Measurements from ENCODE around the gene RTF2. TPM values are rescaled to one million over a fixed set of nuclear protein-coding genes. Genes with fewer than 3 reads are reported as not detected.
"Not testable (repeated sequence)": the region's sequence is repeated elsewhere in the genome, so short reads cannot be mapped to it uniquely, and the experiment has no call there.

RTF2 gene
- total RNA-seq, 1 experiment from 2014 or later = 99.1 TPM

- no peak for DNase-seq (ENCODE audit: low spot score)
Measured at GRCh38 chr20:56527521-56527920, 59.1 kb downstream of the RTF2 start.

GRCh38 chr20:56532946-56533345 is 64.5 kb downstream of the RTF2 start, which contains the start of gene FAM209B:
TSS of gene FAM209B (plus strand) at chr20:56533246. CDS start at chr20:56533342, 96 bp downstream.
- CTCF ChIA-PET; POLR2A ChIA-PET (ENCODE audit: low non-redundant PET); DNase-seq (ENCODE audit: low spot score): not testable (repeated sequence)

More at GRCh38 chr20:56527521-56527920, 59.1 kb downstream of the RTF2 start:
- Histone ChIP-seq H3K4me1 (ENCODE audit: insufficient read depth, low read length, poor library complexity, severe bottlenecking) (no peaks in the 10 kb centered on the region), H3K4me3 (ENCODE audit: low read depth, low read length, poor library complexity, severe bottlenecking) (no peak overlapping the region), H3K36me3 (ENCODE audit: insufficient read depth, low read length, poor library complexity, severe bottlenecking) (no peaks in the 10 kb centered on the region), H3K9me3 (ENCODE audit: low read depth, low read length, poor library complexity, severe bottlenecking) (no peaks in the 10 kb centered on the region), H3K27ac (ENCODE audit: low read depth, low read length, poor library complexity, severe bottlenecking) (no peak overlapping the region), H3K27me3 (replicated peaks; ENCODE audit: insufficient read depth, low read depth, low read length, poor library complexity) (no peaks in the 10 kb centered on the region)
- ChIA-PET POLR2A (ENCODE audit: low non-redundant PET) (no interaction called here), CTCF (no interaction called here)
- BruUV-seq (replicated peaks) = no TSS peak
- TF ChIP-seq EZH2 (IDR thresholded peaks at IDR 0.05; ENCODE audit: borderline replicate concordance, low read depth, low read length, poor library complexity, severe bottlenecking) (no peak), CTCF (conservative IDR thresholded peaks at IDR 0.05; ENCODE audit: low read depth, low read length) (no peak)
- intact Hi-C loops (cut with micrococcal nuclease; ENCODE audit: unreplicated experiment) = no loop called here

GRCh38 chr20:56537997-56538396 is 69.6 kb downstream of the RTF2 start:
- no peak overlapping the region for H3K27ac ChIP-seq (ENCODE audit: low read depth, low read length, poor library complexity, severe bottlenecking)
- no peaks in the 10 kb centered on the region for H3K4me1 ChIP-seq (ENCODE audit: insufficient read depth, low read length, poor library complexity, severe bottlenecking)
- H3K9me3 ChIP-seq (ENCODE audit: low read depth, low read length, poor library complexity, severe bottlenecking) = no peaks in the 10 kb centered on the region
- no peak overlapping the region for H3K4me3 ChIP-seq (ENCODE audit: low read depth, low read length, poor library complexity, severe bottlenecking)
- POLR2A ChIA-PET (ENCODE audit: low non-redundant PET) = no interaction called here
- no peaks in the 10 kb centered on the region for H3K27me3 ChIP-seq (replicated peaks; ENCODE audit: insufficient read depth, low read depth, low read length, poor library complexity)
- no peak for DNase-seq (ENCODE audit: low spot score)
- intact Hi-C loops (cut with micrococcal nuclease; ENCODE audit: unreplicated experiment) = no loop called here
- H3K36me3 ChIP-seq (ENCODE audit: insufficient read depth, low read length, poor library complexity, severe bottlenecking) = no peaks in the 10 kb centered on the region
- CTCF ChIA-PET = no interaction called here
- no peak for TF ChIP-seq CTCF (conservative IDR thresholded peaks at IDR 0.05; ENCODE audit: low read depth, low read length)
- BruUV-seq (replicated peaks) = no TSS peak

More at GRCh38 chr20:56532946-56533345, 64.5 kb downstream of the RTF2 start, which contains the start of gene FAM209B:
- intact Hi-C loops (cut with micrococcal nuclease; ENCODE audit: unreplicated experiment); H3K36me3 ChIP-seq (ENCODE audit: insufficient read depth, low read length, poor library complexity, severe bottlenecking); H3K4me3 ChIP-seq (ENCODE audit: low read depth, low read length, poor library complexity, severe bottlenecking); H3K27ac ChIP-seq (ENCODE audit: low read depth, low read length, poor library complexity, severe bottlenecking); H3K9me3 ChIP-seq (ENCODE audit: low read depth, low read length, poor library complexity, severe bottlenecking); BruUV-seq (replicated peaks); H3K27me3 ChIP-seq (replicated peaks; ENCODE audit: insufficient read depth, low read depth, low read length, poor library complexity); H3K4me1 ChIP-seq (ENCODE audit: insufficient read depth, low read length, poor library complexity, severe bottlenecking): not testable (repeated sequence)

GRCh38 chr20:56540415-56540814 is 72.0 kb downstream of the RTF2 start:
- Histone ChIP-seq H3K4me1 (ENCODE audit: insufficient read depth, low read length, poor library complexity, severe bottlenecking) (no peaks in the 10 kb centered on the region), H3K27ac (ENCODE audit: low read depth, low read length, poor library complexity, severe bottlenecking) (no peak overlapping the region), H3K4me3 (ENCODE audit: low read depth, low read length, poor library complexity, severe bottlenecking) (no peak overlapping the region), H3K9me3 (ENCODE audit: low read depth, low read length, poor library complexity, severe bottlenecking) (no peaks in the 10 kb centered on the region), H3K27me3 (replicated peaks; ENCODE audit: insufficient read depth, low read depth, low read length, poor library complexity) (no peaks in the 10 kb centered on the region), H3K36me3 (ENCODE audit: insufficient read depth, low read length, poor library complexity, severe bottlenecking) (no peaks in the 10 kb centered on the region)
- ChIA-PET CTCF (no interaction called here), POLR2A (ENCODE audit: low non-redundant PET) (no interaction called here)
- no peak for TF ChIP-seq CTCF (conservative IDR thresholded peaks at IDR 0.05; ENCODE audit: low read depth, low read length)
- TF ChIP-seq EZH2 (IDR thresholded peaks at IDR 0.05; ENCODE audit: borderline replicate concordance, low read depth, low read length, poor library complexity, severe bottlenecking) = no peak
- BruUV-seq (replicated peaks) = no TSS peak
- DNase-seq (ENCODE audit: low spot score) = no peak
- intact Hi-C loops (cut with micrococcal nuclease; ENCODE audit: unreplicated experiment) = no loop called here
